ENCODE data around the gene TBC1D16.

TBC1D16 gene

GRCh38 chr17:79987187-79987934 is 48.3 kb downstream of the TBC1D16 start:
- no peak for DNase-seq

DNA sequence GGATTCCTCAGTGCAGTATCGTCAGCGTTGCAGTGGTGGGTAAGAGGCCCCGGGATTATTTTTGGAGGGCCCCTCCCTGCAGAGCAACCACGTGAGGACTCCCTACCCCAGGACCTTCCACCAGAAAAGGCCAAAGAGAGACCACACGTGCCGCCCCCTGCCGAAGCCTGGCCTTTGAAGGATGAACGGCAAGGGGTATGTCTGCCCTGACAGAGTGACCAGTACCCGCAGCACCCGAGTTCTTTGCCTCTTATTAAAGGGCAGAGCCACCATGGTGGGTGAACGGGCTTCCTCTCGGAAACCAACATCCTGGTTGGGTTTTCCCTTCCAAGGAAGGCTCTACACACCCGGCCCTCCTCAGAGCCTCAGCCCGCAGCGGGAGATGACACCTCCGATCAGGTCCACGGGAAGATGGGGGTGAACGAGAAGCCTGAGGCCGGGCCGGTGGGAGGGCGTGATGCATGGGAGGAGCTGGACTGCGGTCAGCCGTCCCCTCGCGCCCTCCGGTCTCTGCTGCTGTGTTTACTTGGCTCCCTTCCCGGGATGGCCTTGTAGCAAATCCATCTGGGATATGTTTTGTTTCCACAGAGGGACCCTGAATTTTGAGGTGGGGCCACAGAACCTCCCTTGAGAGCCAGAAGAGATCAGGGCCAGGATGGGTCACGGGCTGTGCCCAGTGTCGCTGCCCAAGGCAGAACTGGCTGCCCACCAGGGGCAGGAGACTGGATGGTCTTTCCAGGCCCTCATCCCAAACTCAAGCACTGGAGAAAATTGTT is 49.1 kb downstream of the TBC1D16 start:
- DNase-seq, result no peak

DNA sequence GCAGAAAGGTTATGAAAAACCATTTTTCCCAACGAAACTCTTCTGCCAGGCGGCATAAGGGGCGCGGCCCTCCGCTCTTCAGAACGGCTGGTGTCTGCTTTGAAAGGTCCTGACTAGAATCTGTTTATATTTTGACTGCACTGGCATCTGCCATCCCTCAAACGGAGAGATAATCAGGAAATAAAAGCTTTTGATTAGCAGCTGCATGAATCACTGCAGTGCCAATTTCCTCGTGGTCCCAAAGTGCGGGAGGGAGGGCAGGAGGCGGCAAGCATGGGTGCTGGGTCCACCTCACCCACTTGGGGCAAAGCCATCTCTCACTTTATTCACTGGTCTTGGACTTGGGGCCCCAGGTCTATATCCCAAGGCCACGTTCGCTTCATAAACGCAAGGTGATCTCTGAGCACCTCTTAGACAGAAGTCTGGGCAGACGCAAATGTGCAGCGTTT is 49.7 kb downstream of the TBC1D16 start:
- DNase-seq, result no peak

- no peak for DNase-seq
Measured at GRCh38 chr17:79985361-79985942, 50.2 kb downstream of the TBC1D16 start.

DNA sequence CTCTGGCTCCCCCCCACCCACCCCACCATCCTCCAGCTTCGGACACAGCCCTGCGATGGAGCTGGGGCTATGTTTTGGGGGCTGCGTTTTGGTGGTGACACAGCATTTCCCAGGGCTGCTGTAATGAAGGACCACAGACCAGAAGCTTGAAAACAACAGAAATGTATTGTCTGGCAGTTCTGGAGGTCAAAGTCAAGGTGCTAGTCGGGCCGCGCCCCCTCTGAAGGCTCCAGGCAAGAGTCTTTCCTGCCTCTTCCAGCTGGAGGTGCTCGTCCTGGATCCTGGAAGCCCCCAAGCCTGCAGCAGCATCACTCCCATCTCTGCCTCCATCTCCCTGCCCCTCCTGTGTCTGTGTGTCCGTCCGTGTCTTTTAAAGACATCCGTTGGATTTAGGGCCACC is 50.8 kb downstream of the TBC1D16 start:
- DNase-seq, result no peak

DNA sequence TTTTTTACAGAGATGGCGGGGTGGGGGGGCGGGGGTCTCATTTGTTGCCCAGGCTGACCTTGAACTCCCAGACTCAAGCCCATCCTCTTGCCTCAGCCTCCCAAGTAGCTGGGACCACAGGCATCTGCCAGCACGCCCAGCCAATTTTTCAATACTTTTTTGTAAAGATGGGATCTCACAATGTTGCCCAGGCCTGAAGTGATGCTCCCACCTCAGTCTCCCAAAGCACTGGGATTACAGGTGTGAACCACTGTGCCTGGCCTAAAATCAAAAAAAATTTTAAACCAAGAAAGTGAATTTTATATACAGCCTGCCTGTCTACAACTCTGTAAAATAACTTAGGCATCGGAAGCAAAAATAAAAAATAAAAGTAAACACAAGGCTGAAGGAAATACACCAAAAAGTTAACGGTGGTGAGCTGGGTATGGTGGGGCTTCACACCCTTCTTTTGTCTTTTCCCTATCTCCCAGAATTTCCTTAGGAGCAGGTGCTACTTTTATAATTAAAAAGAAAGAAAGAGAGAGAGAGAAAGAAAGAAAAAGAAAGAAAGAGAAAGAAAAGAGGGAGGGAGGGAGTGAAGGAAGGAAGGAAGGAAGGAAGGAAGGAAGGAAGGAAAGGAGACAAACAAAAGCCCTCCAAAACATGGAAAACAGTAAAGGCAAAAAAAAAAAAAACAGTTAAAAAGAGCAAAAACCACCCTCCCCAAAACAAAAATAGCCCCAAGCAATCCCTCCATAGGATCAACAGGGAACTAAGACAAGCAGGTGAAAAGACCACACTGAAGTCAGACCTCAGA is 51.4 kb downstream of the TBC1D16 start:
- no peak for DNase-seq

- DNase-seq, result no peak
Measured at GRCh38 chr17:79983456-79983855, 52.2 kb downstream of the TBC1D16 start.

DNA sequence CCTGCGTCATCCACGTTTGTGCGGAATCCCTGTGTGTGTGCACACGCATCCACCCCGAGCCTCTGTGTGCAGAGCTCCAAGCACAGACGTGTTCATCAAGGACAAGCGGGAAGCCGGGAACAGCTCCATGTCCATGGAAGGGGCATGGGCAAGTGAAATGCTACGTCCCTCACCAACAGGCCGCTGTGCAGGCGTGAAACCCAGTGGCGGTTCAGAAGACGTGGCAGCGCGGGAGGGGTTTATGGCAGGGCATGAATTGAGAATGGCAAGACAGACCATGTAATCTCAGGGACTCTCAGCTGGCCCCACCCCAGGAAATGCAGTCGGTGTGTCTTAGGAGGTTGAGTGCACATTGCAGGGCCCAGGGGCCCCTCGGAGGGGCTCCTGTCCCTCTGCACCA is 52.7 kb downstream of the TBC1D16 start:
- no peak for DNase-seq

- DNase-seq, result no peak
Measured at GRCh38 chr17:79981661-79982101, 54.0 kb downstream of the TBC1D16 start.

DNA sequence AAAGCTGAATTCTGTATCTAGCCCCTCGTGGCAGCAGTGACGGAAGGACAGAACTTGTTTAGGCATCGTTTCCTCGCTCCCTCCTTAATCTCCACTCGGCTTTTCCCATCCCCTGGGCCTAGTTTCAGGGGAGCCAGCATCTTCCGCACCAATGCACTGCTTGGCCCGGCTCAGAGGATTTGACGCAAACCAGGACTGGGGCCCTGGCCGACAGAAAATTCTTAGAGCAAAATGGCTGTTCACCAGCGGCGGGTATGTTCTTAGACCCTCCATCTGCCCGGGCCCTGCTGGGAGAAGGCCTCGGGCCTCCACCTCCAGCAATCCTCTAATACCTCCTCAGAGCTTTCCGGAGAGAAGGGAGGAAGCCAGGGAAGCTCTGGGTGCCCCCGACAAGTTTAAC is 54.6 kb downstream of the TBC1D16 start:
- no peak for DNase-seq

GRCh38 chr17:79980246-79981043 is 55.2 kb downstream of the TBC1D16 start:
- DNase-seq, result no peak

- DNase-seq, result no peak
Measured at GRCh38 chr17:79979816-79980215, 55.9 kb downstream of the TBC1D16 start.

DNA sequence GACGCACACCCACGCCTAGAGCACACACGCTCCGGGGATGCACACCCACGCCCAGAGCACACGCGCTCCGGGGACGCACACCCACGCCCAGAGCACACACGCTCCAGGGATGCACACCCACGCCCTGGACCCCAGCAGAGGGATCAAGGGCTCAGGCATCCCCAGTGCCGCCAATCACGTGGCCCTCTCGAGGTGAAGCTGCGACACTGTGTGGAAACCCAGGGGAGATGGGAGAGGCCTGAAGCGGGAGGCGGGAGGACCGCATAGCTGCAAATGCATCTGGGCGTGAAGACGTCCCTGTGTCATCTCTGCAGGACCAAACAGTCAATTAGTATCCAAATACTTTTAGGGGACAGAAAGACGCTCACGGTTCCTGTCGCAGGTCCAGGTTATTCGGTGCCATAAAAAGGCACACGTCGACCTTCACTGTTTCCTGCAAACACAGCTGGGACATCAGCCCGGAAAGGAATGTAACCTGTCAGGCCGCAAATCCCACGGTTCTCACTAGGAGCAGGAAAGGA is 56.4 kb downstream of the TBC1D16 start:
- no peak for DNase-seq

DNA sequence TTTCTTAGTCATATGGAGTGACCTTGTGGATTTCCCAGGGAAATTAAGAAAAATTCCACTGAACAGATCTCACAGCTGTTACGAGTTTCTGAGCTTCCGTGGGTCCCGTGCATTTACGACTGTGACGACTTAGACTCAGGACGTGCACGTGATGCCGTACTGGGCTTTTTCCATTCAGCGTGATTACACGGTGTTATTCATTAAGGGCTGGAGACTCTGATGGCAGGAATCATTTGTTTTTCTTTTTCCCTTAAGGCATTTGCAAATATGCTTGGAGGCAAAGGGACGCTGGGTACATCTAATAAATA is 57.2 kb downstream of the TBC1D16 start:
- DNase-seq, result no peak

DNA sequence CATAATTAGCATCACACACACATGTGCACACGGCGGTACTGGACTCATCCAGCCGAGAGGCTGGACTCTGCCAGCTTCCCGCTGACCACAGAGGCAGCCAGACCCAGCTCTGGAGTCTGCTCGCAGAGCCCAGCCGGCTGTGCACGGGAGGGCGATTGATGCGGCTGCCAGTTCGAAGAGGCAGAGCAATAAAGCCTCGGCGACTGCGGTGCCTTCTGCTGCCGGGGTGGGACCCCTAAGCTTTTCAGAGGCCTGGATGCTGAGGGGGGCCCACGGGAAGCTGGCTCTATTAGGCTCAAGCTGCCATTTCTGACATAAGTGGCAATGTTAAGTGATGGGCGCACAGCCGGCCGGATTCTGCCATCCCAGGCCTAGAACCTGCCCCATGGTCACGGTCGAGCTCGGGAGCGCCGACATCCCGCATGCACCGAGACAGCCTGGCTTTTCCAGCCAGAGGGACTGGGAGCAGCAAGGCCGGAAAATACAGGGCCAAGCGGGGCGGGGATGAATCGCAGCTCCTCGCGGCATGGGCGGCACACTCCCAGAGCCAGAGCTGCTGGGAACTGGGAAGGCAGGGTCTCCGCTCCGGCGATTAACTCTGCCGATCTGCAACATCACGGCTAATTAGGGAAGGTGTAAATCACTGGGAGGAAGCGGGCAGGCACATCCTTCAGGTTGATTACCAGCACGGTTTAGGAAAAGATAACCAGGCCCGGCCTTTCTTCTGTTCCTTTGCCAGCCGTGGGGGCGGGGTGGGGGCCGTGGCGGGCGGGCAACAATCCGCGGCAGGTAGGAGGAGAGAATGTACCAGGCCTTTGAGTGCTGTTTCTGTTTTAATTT is 57.7 kb downstream of the TBC1D16 start:
- no peak for DNase-seq

GRCh38 chr17:79977161-79977631 is 58.5 kb downstream of the TBC1D16 start:
- DNase-seq, result no peak

DNA sequence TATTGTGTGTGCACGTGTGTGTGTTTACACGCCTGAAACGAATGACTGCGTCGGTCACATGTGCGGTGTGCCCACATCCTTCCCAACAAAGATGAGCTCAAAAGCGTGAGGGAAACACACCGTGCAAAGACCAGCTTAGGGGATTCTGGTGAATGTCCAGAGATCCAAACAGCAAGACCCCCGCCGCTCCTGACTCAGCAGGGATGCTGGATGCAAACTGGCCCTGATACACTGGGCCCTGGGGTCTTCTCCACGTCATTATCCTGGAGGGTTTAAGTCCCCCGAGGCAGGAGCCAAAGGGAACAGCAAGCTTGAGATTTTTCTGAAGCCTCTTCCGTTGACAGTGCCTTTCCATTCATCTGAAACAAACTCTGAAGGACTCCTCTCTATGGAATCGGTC is 59.2 kb downstream of the TBC1D16 start:
- DNase-seq, result no peak

DNA sequence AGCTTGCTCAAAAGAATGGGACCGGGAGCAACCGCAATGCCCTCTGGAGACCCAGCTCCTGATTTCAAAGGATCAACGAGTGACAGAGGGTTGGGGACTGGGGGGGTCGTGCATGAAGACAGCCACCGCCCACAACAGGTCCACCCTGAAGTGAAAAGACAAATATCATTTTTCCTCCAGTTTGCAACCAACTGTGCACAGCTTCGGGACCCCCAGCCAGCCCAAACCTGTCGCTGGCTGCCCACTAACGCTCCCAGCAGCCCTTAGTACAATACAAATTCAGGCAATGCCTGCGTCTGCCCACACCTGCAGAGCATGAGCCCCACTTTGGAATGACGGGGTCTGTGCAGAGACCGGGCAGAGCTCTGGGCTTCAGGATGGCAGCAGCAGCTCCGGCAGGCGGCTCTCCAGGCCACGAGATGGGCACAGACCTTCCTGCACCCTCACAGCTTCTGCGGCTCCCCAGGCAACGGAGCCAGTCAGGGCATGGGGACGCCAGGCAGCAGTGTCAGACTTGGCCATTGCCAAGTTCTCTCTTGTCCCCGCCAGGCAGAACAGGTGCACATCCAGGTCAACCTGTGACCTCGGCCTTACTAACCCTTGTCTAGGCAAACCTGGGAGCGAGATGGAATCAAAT is 60.1 kb downstream of the TBC1D16 start:
- no peak for DNase-seq

DNA sequence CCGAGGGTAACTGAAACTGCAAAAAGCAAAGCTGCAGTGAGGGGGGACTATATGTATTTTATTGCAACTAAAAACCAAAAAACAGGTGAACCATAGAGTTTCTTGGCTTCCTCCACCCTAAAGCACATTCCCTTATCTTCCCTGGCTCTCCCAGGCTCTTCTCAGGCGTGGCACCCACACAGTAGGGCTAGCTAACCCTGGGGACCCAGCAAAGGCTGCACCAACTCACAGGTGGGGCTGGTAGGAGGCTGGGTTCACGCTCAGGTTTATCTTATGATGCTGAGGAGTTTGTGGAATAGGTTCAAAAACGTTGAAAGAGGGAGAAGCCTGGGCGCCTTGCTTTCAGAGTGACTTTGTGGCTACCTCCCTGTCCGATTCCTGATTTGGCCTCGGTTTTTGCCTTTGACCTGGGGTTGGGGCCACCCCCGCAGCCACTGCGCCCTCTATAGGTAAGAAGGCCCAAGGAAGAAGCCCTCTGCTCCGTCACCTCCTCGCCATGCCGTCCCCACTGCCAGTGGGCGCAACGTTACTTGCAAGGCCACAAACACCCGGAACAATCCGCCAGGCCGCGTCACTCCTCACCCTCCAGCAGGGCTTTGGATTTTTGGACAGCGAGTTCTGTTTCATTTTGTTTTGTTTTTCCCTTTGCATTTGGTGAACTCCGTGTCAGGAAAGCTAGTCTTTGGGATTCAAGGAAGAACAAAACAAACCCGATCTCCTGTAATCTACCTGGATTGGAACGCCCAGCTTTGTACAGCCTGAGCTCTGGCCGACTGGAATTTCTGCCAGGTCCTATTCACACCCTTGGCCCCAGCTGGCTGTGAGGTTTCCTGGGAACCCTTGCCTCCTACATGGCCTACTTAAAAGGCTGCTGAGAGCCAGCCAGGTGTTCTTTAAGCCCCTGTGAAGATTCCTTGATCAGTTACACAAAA is 60.8 kb downstream of the TBC1D16 start:
- DNase-seq, result no peak
